HG03520 (cell line): ENCODE data around the gene AP1M1.

Experiments used
- ATAC-seq: cut with Tn5 transposase; IDR thresholded peaks from one replicate; pipeline ENCODE4 v1.9.1; 2021; ENCODE audit warnings: mild to moderate bottlenecking, moderate library complexity; ENCODE audit not compliant: unreplicated experiment

Gene AP1M1

GRCh38 chr19:16293118-16294091 lies 95.7 kb downstream of the AP1M1 start:
- no peak for ATAC-seq

- ATAC-seq: no peak
These were observed 97.3 kb downstream of the AP1M1 start for GRCh38 chr19:16295057-16295456.
